GM18508 (cell line): ENCODE results near the gene MRPL27.

ENCODE experiments used
- ATAC-seq: cut with Tn5 transposase; IDR thresholded peaks from one replicate; pipeline ENCODE4 v1.9.1; 2021; ENCODE audit warnings: moderate number of reproducible peaks; ENCODE audit not compliant: insufficient read depth, unreplicated experiment

The MRPL27 gene

GRCh38 chr17:50361561-50362480, 11.2 kb downstream of the MRPL27 start:
- ATAC-seq = no peak

GRCh38 chr17:50360486-50361115, 12.4 kb downstream of the MRPL27 start:
- ATAC-seq = no peak

GRCh38 chr17:50359998-50360461, 13.0 kb downstream of the MRPL27 start:
- no peak for ATAC-seq

DNA sequence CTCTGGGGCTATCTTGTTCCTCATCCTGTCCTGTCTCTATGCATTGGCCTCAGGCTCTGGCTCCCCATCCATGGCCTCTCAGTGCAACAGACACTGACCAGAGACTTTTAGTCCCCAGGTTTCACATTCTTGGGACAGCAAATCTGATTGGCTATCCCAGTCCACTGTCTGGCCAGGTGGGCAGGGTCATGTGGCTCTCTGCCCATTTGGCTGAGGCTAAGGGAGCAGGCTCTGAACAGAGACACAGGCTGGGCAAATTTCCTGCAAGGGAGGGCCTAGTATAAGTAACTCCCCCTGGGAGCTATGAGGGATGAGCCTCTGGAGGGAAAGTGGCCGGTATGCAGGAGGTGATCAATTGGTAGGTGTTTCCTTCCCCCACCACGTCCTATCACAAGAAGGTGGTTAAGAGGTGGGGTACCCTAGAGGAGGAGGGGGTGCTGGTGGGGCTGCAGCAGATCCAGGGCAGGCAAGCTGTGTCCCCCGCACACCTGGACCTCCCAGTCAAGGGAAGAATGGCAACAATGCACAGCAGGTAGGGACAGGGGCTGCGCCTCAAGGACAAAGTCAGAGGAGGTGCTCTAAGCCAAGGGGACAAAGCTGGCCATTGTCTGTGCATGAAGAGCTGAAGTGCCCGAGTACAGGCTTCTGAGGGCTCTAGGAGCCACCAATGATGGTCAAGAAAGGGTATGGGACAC, 13.8 kb downstream of the MRPL27 start:
- no peak for ATAC-seq

DNA sequence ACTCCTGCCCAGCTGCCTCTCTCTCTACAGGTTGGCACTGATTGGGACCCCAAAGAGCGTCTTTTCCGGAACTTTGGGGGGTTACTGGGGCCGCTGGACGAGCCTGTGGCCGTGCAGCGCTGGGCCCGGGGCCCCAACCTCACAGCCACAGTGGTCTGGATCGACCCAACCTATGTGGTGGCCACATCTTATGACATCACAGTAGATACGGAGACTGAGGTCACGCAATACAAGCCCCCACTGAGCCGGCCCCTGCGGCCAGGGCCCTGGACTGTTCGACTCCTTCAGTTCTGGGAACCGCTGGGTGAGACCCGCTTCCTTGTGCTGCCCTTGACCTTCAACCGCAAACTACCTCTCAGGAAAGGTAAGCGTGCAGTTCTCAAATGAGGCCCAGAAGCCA, 14.8 kb downstream of the MRPL27 start:
- no peak for ATAC-seq

GRCh38 chr17:50356892-50357510, 16.0 kb downstream of the MRPL27 start:
- no peak for ATAC-seq

GRCh38 chr17:50356418-50356817, 16.6 kb downstream of the MRPL27 start:
- ATAC-seq = no peak

GRCh38 chr17:50355701-50356341, 17.2 kb downstream of the MRPL27 start:
- no peak for ATAC-seq

GRCh38 chr17:50355336-50355700, 17.7 kb downstream of the MRPL27 start:
- ATAC-seq = no peak

- no peak for ATAC-seq
Observed at GRCh38 chr17:50354776-50355175, 18.2 kb downstream of the MRPL27 start.

DNA sequence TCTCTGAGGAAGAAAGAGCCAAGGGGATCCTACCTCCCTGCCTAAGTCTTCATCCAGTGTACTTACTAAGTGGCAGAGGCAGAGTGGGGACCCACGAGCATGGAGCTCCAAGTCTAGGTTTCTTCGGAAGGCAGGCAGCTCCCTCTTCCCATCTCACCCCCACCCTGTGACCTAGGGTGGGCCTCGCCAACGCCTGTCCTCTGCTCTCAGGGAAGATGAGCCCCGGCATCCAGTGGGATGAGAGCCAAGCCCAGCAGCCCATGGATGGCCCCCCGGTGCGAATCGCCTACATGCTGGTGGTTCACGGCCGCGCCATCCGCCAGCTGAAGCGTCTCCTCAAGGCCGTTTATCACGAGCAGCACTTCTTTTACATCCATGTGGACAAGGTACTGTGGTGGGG, 18.8 kb downstream of the MRPL27 start:
- ATAC-seq = no peak

DNA sequence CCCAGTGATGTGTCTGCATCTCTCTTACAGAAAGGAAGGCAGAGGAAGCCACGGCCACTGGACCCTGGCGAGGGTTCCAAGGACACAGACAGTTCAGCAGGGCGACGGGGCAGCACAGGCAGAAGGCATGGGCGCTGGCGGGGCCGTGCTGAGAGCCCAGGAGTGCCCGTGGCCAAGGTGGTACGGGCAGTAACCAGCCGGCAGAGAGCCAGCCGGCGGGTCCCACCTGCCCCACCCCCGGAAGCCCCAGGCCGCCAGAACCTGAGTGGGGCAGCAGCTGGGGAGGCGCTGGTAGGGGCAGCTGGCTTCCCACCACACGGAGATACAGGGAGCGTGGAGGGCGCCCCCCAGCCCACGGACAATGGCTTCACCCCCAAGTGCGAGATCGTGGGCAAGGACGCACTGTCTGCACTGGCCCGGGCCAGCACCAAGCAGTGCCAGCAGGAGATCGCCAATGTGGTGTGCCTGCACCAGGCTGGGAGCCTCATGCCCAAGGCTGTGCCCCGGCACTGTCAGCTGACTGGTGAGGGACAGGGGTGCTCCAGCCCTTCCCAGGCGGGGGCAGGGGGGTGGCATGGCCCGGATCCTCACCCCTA, 19.3 kb downstream of the MRPL27 start:
- no peak for ATAC-seq

- ATAC-seq = no peak
Observed at GRCh38 chr17:50352693-50353599, 20.0 kb downstream of the MRPL27 start.

DNA sequence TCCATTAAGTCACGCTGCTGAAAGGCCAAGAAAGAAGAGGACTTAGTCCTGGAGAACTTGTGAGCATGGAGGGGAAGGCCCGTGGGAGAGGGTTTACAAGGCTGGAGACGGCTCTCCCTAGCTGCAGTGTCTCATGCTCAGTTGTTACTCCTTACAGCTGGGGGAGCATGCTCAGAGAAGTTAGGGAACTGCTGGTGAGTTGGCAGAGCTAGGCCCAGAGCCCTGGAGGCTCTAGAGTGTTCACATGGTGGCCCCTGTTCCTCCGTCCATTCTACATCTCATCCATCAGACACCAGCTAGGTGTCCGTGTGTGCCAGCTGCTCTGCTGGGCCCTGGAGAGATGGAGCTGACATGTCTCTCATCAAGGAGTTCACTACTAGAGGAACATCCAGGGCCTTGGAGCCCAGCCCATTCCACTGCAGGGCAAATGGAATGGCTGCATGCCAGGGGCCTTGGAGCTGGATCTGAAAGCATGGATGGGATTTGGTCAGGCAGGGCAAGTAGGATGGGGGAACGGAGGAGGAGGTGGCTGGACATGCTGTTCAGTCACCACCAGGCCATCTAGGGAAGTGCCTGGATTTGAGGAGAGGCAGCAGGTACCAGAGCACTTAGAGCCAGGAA, 20.8 kb downstream of the MRPL27 start:
- no peak for ATAC-seq

DNA sequence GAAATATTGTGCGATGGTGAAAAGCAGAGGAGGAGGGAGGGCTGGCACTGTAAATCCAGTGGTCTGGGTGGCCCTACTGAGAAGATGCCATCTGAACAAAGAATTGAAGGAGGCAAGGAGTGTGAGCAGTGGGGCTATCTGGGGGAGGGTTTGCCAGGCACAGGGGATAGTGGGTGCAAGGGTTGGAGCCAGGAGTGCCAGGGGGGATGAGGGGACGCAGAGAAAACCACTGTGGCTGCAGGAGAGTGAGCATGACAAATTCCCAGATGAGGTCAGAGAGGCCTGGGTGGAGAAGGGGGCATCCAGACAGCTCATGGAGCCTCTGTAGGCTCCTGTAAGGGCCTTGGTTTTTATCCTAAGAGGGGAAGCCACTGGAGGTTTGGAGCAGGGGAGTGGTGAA, 22.3 kb downstream of the MRPL27 start:
- ATAC-seq = no peak

DNA sequence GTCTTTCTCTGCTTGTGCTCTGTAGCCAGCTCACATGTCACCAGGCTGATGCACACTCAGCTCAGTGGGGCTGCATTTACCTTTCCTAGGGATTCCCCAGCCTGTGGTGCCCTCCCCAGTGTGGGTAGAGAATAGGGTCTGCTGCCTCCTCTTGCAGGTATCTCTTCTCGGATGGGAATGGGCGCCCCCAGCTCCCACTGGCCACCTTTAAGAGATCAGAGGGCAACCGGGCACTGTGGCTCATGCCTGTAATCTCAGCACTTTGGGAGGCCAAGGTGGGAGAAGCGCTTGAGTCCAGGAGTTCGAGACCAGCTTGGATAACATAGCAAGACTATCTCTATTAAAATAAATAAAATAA, 23.8 kb downstream of the MRPL27 start:
- no peak for ATAC-seq

DNA sequence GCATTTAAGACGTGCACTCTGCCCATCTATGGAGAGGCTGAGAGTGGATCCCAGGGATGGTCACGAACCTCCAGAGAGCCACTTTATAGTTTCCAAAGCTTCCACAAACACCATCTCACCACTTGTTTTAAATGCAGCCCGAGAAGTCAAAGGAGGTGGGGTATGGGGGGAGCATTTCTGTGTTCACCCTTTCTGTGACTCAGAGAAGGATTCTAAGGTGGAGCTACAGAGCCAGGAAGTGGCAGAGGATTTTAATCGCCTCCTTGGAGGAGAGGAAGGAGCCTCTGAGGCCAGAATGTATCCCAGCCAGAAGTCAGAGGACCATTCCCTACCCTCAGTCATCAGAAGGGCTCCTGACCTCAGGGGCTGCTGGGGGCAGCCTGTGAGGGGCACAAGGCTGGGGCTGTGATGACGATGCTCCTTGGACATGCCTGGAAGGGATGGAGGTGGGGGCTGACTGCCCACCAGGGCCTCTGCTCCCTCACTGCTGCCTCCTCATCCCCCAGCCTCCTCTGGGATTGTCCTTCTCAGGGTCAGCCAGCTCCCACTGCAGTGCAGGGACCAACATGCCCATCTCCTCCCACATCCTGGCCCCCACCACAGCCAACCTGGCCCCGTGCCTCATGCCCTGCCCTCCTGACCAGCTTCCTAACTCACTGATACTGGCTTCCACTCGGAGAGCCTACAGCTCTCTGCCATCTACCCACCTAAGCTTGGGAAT, 24.3 kb downstream of the MRPL27 start:
- no peak for ATAC-seq

- no peak for ATAC-seq
Observed at GRCh38 chr17:50347894-50348291, 25.1 kb downstream of the MRPL27 start.
